Peyer's patch (tissue), 4 donors: Measurements from ENCODE around the gene MCRIP1. TPM values are rescaled to one million over a fixed set of nuclear protein-coding genes. Genes with fewer than 3 reads are reported as not detected.

Experiments used
- DNase-seq, 3 donors: peaks; one replicate each; pipeline ENCODE4 v3.0.0-alpha.2; 2017 to 2019
- H3K27ac ChIP-seq, 4 donors: fragments of 200-600 bp; sonication (generic); one replicate each; pipeline ENCODE4 v1.5.1; 2016 to 2019
- H3K27me3 ChIP-seq, 2 donors: fragments of 200-600 bp; sonication (generic); one replicate each; pipeline ENCODE4 v1.5.1; 2019
- H3K36me3 ChIP-seq, 3 donors: fragments of 200-600 bp; sonication (generic); one replicate each; pipeline ENCODE4 v1.5.1; 2016 to 2019
- H3K4me1 ChIP-seq, 4 donors: fragments of 200-600 bp; sonication (generic); one replicate each; pipeline ENCODE4 v1.5.1; 2016 to 2019
- H3K4me3 ChIP-seq, 4 donors: fragments of 200-600 bp; sonication (generic); 1 replicate in 3 of 4; 2 replicates in 1 of 4; pipeline ENCODE4 v1.5.1; 2016 to 2019; ENCODE audit warnings: mild to moderate bottlenecking in 1 of 4
- H3K9me3 ChIP-seq, 4 donors: fragments of 200-600 bp; sonication (generic); one replicate each; pipeline ENCODE4 v1.5.1; 2016 to 2019; ENCODE audit warnings: mild to moderate bottlenecking in 1 of 4
- POLR2A ChIP-seq, 2 donors: fragments of 450-650 bp; IDR thresholded peaks; one replicate each; pipeline ENCODE4 v1.5.1; 2017; ENCODE audit warnings: antibody characterized with exemption in 2 of 2, mild to moderate bottlenecking in 2 of 2, moderate library complexity in 2 of 2
- total RNA-seq, 4 donors: library from RNA; depleted of rRNA; stranded (reverse); fragments of >200 nt; gene quantifications; one replicate each; pipeline ENCODE4 v1.1.0, GENCODE V29; 2016
- TF ChIP-seq, protein P1 (sequence below), 6 experiments: fragments of 450-650 bp in 4 of 6; fragments of 200-600 bp in 2 of 6; sonication (generic) in 1 of 6; IDR thresholded peaks; one replicate each; pipeline ENCODE4 v1.5.1; 2017 to 2019; ENCODE audit warnings: antibody characterized with exemption in 6 of 6, mild to moderate bottlenecking in 3 of 6, moderate library complexity in 1 of 6

MCRIP1 gene
- total RNA-seq, 4 donors from 2014 or later: 19.6 to 47.9 (median 28.8) TPM

DNA sequence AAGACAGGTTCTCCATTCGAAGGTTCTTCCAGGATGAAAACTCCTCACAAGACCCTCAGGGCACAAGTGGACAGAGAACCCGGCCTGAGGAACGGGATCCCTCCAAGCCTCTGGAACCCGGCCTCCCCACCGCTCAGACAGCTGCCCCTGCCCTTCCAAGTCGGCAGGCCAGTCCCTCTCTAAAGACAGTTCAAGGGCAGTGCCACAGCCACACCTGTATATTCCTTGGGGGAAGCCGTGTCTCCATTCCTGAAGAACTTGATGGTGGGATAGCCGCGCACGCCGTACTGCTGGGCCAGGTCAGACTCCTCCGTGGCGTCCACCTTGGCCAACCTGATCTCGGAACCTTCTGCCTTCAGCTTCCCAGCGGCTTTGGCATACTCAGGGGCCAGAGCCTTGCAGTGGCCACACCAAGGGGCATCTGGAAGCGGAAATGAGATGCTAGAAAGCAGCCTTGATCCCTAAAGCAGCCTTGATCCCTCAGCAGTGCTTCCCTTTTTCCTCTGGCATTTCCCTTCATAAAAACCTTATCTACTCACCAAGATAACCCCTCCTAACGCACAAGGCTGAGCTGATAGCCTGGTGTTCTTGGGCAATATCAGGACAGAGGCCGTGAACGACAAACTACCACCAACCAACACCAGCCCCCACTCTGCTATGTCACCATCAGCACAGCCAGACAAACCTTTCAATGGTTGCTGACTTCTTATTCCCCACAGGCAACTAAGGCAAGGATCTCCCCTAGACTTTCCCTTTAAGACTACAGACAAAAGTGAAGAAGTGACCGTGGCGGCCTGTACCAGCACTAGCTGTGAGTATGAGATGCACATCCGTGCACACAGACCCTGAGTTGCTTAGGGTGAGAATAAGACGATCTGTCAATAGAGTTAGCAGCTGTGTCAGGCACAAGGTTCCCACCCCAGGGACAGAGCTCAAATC is 26.1 kb upstream of the MCRIP1 start:
- DNase-seq: no peak
- H3K27me3 ChIP-seq: no peaks in the 10 kb centered on the region
- H3K4me1 ChIP-seq: peaks cover 0 to 72% (median 19%) of the 10 kb centered on the region in 4 donors
- peak overlapping the region; percentile 93 to 99 (median 96) for H3K27ac ChIP-seq
- H3K36me3 ChIP-seq: peaks cover 0 to 41% (median 0%) of the 10 kb centered on the region in 3 donors
- H3K9me3 ChIP-seq: no peaks in the 10 kb centered on the region
- H3K4me3 ChIP-seq: peak overlapping the region; percentile 93 to 100 (median 99)
- TF ChIP-seq, protein P1, sequence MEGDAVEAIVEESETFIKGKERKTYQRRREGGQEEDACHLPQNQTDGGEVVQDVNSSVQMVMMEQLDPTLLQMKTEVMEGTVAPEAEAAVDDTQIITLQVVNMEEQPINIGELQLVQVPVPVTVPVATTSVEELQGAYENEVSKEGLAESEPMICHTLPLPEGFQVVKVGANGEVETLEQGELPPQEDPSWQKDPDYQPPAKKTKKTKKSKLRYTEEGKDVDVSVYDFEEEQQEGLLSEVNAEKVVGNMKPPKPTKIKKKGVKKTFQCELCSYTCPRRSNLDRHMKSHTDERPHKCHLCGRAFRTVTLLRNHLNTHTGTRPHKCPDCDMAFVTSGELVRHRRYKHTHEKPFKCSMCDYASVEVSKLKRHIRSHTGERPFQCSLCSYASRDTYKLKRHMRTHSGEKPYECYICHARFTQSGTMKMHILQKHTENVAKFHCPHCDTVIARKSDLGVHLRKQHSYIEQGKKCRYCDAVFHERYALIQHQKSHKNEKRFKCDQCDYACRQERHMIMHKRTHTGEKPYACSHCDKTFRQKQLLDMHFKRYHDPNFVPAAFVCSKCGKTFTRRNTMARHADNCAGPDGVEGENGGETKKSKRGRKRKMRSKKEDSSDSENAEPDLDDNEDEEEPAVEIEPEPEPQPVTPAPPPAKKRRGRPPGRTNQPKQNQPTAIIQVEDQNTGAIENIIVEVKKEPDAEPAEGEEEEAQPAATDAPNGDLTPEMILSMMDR (IDR thresholded peaks at IDR 0.05): no peak
- peak in 1 of 2 donors; percentile 31 for TF ChIP-seq POLR2A (IDR thresholded peaks at IDR 0.05)

DNA sequence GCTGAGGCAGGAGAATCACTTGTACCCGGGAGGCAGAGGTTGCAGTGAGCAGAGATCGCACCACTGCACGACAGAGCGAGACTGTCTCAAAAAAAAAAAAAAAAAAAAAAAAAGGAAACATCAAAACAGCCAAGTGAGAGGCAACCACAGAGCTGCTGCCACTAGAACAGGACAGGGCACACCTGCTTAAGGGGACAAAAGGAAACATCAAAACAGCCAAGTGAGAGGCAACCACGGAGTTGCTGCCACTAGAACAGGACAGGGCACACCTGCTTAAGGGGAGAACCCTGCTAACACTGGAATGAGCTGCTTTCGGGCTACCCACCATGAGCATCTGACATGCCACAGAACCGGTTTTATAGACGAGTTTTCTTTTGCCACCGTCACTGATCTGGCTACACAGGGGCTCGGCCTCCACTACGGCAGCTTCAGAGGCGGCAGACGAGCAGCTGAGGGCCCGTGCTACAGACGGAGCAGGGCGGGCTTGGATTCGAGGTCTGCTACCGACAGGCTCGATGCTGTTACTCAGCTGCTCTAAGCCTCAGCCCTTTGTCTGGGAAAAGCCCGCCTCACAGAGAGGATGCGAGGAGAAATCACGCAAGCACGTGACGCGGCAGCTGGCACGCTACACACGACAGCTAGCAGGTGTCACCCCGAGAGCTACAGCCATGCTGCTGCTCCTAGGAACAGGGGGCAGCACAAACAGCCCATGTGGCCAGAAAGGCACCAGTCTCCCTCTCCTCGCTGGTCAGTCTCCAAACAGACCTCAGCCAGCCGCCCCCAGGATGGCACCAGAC is 25.3 kb upstream of the MCRIP1 start:
- no peak for TF ChIP-seq POLR2A (IDR thresholded peaks at IDR 0.05)
- TF ChIP-seq, protein P1 (IDR thresholded peaks at IDR 0.05): no peak
- H3K4me3 ChIP-seq: peak overlapping the region; percentile 93 to 100 (median 99)
- H3K4me1 ChIP-seq: peaks cover 0 to 63% (median 19%) of the 10 kb centered on the region in 4 donors
- peaks cover 0 to 50% (median 0%) of the 10 kb centered on the region in 3 donors for H3K36me3 ChIP-seq
- DNase-seq: no peak
- peak overlapping the region in 2 of 4 donors; percentile 27 to 97 for H3K27ac ChIP-seq
- no peaks in the 10 kb centered on the region for H3K9me3 ChIP-seq
- H3K27me3 ChIP-seq: no peaks in the 10 kb centered on the region

DNA sequence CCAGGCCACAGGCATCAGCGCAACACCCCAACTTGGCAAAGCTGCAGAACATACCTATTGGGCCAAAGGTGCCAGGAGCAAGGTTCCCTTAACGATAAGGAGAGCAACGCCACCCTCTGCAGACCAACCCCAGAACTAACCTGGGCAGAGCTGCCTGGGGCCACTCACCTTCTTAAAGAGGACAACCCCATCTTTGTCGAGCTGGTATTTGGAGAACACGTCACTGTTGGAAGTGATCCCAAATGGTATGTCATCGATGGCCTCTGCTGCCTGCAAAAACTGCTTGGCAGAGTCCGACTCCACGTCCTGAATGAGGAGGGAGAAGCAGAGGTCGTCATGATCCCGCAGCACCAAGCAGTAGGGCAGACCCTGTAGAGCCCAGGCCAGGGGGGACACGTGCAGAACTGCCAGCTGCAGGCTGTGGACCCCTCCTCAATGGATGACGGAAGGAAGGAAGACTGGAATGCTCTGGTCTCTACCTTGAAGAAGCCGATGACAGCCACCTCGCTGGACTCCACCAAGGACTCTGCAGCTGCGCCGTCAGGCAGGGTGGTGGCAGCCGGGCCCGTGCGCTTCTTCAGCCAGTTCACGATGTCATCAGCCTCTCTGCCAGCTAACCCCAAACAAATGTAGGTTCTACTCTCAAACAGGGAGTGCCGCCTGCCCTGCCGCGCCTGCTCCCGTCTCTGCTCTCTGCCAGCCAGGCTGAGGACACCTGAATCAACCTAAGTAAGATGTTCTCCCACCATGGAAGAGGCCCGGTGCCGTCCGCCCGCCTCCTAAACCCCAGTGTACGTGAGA is 22.1 kb upstream of the MCRIP1 start:
- no peak for TF ChIP-seq POLR2A (IDR thresholded peaks at IDR 0.05)
- TF ChIP-seq, protein P1 (IDR thresholded peaks at IDR 0.05): peak in 3 of 6 experiments; percentile 35 to 47 (median 37)
- peaks cover 0 to 44% (median 13%) of the 10 kb centered on the region in 4 donors for H3K4me1 ChIP-seq
- DNase-seq: no peak
- no peaks in the 10 kb centered on the region for H3K9me3 ChIP-seq
- H3K36me3 ChIP-seq: peaks cover 0 to 81% (median 0%) of the 10 kb centered on the region in 3 donors
- H3K27me3 ChIP-seq: no peaks in the 10 kb centered on the region
- H3K4me3 ChIP-seq: no peak overlapping the region
- H3K27ac ChIP-seq: no peak overlapping the region

DNA sequence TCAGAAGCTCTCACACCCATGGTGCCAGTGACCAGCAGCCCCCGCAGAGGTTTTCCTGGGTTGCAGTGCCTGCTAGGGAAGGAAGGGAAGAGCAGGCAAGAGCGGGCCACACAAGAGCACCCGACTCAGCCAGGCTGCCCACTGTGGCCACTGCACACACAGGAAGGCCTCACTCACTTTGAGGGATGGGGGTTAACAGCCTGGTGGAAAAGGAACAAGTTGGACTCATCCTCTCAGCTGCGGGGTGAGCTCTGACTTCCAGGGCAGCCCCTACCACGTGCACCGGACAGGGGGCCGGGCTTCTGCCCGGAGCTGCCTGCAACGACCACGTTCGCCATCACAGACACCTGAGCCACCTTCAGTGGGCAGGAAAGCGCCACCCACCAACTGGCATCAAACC is 19.1 kb upstream of the MCRIP1 start:
- Histone ChIP-seq H3K27ac (no peak overlapping the region), H3K4me1 (peaks cover 0 to 23% (median 0%) of the 10 kb centered on the region in 4 donors), H3K9me3 (no peaks in the 10 kb centered on the region), H3K27me3 (no peaks in the 10 kb centered on the region), H3K36me3 (peaks cover 0 to 93% (median 0%) of the 10 kb centered on the region in 3 donors), H3K4me3 (no peak overlapping the region)
- DNase-seq: no peak
- TF ChIP-seq POLR2A (IDR thresholded peaks at IDR 0.05): no peak
- TF ChIP-seq, protein P1 (IDR thresholded peaks at IDR 0.05): no peak

DNA sequence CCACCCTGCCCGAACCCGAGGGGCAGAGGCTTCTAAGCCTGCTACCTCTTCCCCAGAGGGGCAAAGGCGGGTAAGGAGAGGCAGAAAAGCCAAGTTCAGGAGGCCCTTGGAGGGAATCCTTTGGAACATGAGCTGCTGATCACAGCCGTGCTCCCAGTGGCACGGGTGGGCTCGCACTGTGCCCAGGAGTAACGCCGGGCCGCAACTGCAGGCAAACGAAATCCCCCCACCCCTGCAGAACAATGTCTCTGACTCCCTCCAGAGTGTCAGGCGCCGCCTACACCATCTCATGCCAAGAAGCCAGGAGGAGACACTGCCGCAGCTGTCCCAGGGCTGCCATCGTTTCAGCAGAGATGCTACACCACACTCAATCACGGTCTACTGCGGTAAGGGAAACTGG is 18.3 kb upstream of the MCRIP1 start:
- no peaks in the 10 kb centered on the region for H3K9me3 ChIP-seq
- H3K27ac ChIP-seq: no peak overlapping the region
- H3K4me3 ChIP-seq: no peak overlapping the region
- no peak for DNase-seq
- H3K36me3 ChIP-seq: peaks cover 0 to 95% (median 0%) of the 10 kb centered on the region in 3 donors
- H3K4me1 ChIP-seq: peaks cover 0 to 14% (median 0%) of the 10 kb centered on the region in 4 donors
- TF ChIP-seq, protein P1 (IDR thresholded peaks at IDR 0.05): no peak
- TF ChIP-seq POLR2A (IDR thresholded peaks at IDR 0.05): no peak
- no peaks in the 10 kb centered on the region for H3K27me3 ChIP-seq
